WERI-Rb-1 (cell line): ENCODE data around the gene MYL6.
A peak's percentile ranks its signal among the peaks of the same experiment; 100 is the strongest.
"Not testable (repeated sequence)": the region's sequence is repeated elsewhere in the genome, so short reads cannot be mapped to it uniquely, and the experiment has no call there.

Experiments used
- DNase-seq: peaks from one replicate; pipeline ENCODE4 v3.0.0-alpha.2; 2020
- H3K27ac ChIP-seq: fragments of 250-450 bp; sonication (Bioruptor Pico); 2 replicates; pipeline ENCODE4 v1.5.1; 2020; ENCODE audit warnings: mild to moderate bottlenecking, moderate library complexity
- H3K27me3 ChIP-seq: fragments of 250-450 bp; sonication (Bioruptor Pico); 2 replicates; pipeline ENCODE4 v1.5.1; 2021; ENCODE audit warnings: mild to moderate bottlenecking, low read depth, moderate library complexity; ENCODE audit not compliant: insufficient read depth, severe bottlenecking
- H3K36me3 ChIP-seq: fragments of 250-450 bp; sonication (Bioruptor Pico); 2 replicates; pipeline ENCODE4 v1.5.1; 2020; ENCODE audit warnings: mild to moderate bottlenecking, moderate library complexity
- H3K4me3 ChIP-seq: 2 replicates; pipeline ENCODE4 v1.5.1; 2011; ENCODE audit warnings: low read depth, mild to moderate bottlenecking, control low read depth, low read length
- H3K9me3 ChIP-seq: fragments of 250-450 bp; sonication (Bioruptor Pico); 2 replicates; pipeline ENCODE4 v1.5.1; 2021; ENCODE audit warnings: mild to moderate bottlenecking, moderate library complexity; ENCODE audit not compliant: severe bottlenecking
- CTCF ChIP-seq: IDR thresholded peaks from 2 replicates; pipeline ENCODE4 v1.5.1; 2011; ENCODE audit warnings: low read depth, mild to moderate bottlenecking, control low read depth, inconsistent platforms, low read length

Gene MYL6

GRCh38 chr12:56189918-56190694 lies 31.9 kb downstream of the MYL6 start:
- peak; percentile 88 for DNase-seq
- no peaks in the 10 kb centered on the region for H3K9me3 ChIP-seq
- H3K27me3 ChIP-seq, result no peaks in the 10 kb centered on the region
- H3K27ac ChIP-seq, result peak overlapping the region; percentile 84
- peak overlapping the region; percentile 99 for H3K4me3 ChIP-seq
- TF ChIP-seq CTCF, result no peak
- peaks cover 29% of the 10 kb centered on the region for H3K36me3 ChIP-seq

- Histone ChIP-seq H3K27ac (peak overlapping the region; percentile 84), H3K36me3 (peaks cover 23% of the 10 kb centered on the region), H3K27me3 (no peaks in the 10 kb centered on the region), H3K4me3 (peak overlapping the region; percentile 99), H3K9me3 (no peaks in the 10 kb centered on the region)
- no peak for TF ChIP-seq CTCF
- DNase-seq, result no peak
Observed at GRCh38 chr12:56190695-56191155, 32.6 kb downstream of the MYL6 start.

- Histone ChIP-seq H3K4me3 (no peak overlapping the region), H3K36me3 (peaks cover 7% of the 10 kb centered on the region; the same call in 1 of the 2 replicates), H3K27me3 (no peaks in the 10 kb centered on the region), H3K27ac (no peak overlapping the region), H3K9me3 (no peaks in the 10 kb centered on the region)
- no peak for DNase-seq
- no peak for TF ChIP-seq CTCF
Observed at GRCh38 chr12:56192582-56192981, 34.4 kb downstream of the MYL6 start.

GRCh38 chr12:56193025-56193578 lies 34.9 kb downstream of the MYL6 start:
- Histone ChIP-seq H3K4me3 (no peak overlapping the region), H3K27ac (no peak overlapping the region), H3K36me3 (peaks cover 4% of the 10 kb centered on the region; the same call in 1 of the 2 replicates), H3K9me3 (no peaks in the 10 kb centered on the region), H3K27me3 (no peaks in the 10 kb centered on the region)
- TF ChIP-seq CTCF, result peak; percentile 67
- DNase-seq, result peak; percentile 78

- H3K27ac ChIP-seq, H3K9me3 ChIP-seq, H3K27me3 ChIP-seq, H3K36me3 ChIP-seq, DNase-seq, H3K4me3 ChIP-seq: not testable (repeated sequence)
Observed at GRCh38 chr12:56196818-56197550, 38.8 kb downstream of the MYL6 start.

GRCh38 chr12:56197921-56198635 lies 39.9 kb downstream of the MYL6 start:
- no peak for DNase-seq
- Histone ChIP-seq H3K4me3 (no peak overlapping the region), H3K27ac (no peak overlapping the region), H3K27me3 (no peaks in the 10 kb centered on the region), H3K9me3 (no peaks in the 10 kb centered on the region), H3K36me3 (no peaks in the 10 kb centered on the region)
- no peak for TF ChIP-seq CTCF
